ENCODE results near the gene DMC1.
A peak's percentile ranks its signal among the peaks of the same experiment; 100 is the strongest.

Gene DMC1

DNA sequence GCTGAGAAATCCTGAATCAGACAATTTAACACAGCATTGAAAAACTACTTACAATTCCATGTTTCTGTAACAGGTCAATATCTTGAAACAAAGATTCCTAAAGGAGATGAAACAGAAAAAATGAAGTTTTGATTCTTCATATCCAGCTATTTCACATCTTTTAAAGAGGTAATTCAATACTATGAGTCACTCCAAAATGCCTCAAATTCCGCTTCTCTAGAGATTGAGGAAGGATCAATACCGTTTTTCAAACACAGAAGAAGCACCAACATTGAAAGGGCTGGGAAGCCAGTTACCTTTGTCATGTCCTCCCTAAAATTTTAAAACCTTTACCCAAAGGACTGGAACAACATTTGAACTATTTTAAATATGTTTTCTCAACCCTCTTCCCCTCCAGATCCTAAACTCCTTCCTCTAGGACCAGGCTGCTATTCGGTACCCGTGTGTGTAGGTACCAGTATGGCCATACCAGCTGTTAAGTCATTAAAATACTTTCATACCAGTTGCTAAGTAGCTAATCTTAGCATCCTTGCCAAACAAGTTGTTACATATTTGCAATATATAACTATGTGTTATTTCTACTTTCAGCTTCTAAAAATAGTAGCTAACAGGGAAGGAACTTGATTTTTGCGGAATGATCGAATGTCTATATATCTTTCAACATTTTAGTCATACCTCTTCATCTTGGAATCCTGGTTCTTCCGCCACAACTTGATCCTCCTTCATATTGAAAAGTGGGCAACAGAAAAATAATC, 2.3 kb downstream of the DMC1 start:
- peak in 1 of 2 experiments; percentile 33 for DNase-seq (ENCODE audit: low read depth in 2 of 2)

- DNase-seq (ENCODE audit: low read depth in 2 of 2) = no peak
Observed at GRCh38 chr22:38566726-38567504, 3.1 kb downstream of the DMC1 start.

DNA sequence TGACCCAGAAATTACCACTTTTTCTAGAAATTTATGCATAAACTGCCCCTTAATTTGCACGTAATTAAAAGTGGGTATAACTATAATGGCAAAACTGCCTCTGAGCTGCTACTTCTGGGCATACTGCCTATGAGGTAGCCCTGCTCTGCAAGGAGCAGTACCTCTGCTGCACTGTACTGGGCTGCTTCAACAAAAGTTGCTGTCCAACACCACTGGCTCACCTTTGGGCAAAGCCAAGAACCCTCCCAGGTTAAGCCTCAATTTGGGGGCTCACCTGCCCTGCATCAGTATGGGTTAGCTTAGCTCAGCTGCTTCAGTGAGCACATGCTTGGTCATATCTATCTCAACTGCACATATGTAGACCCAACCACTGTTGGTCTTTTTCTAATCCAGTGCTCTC, 4.5 kb downstream of the DMC1 start:
- DNase-seq (ENCODE audit: low read depth in 2 of 2) = no peak

DNA sequence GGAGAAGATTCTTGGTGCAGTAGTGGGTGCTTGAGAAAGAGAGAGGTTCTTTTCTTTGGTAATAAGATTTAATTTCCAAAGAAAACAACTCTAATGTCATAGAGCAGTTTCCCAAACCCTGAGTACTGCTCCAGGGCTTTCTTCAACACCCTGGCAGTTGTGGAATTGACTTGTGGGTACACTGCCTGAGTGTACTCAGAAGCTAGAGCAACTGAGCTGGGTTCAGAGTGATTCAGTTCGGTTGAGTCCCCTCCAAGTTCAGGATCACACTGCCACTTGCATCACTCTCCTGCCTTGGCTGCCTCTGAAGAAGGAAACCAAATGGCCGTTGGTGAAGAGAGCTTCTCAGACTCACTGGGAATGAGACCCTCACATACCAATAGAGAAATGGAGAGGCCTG, 5.3 kb downstream of the DMC1 start:
- DNase-seq (ENCODE audit: low read depth in 2 of 2) = no peak

DNA sequence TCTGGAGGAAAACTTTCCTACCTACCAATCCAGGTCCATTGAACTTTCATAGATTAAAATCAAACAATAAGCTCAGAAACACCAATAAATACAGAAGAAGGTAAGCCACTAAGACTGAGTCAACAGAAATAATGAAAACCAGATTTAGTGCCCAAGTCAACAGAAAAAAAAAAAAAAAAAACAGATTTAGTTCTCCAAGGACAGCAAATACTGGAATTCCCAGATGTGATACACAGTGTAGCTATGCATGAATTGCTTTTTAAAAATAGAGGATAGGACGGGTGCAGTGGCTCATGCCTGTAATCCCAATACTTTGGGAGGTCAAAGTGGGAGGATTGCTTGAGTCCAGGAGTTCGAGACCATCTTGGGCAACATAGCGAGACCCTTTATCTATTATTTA, 15.7 kb downstream of the DMC1 start:
- peak; percentile 65 to 68 for DNase-seq (ENCODE audit: low read depth in 2 of 2)

- DNase-seq (ENCODE audit: low read depth in 2 of 2) = no peak
Observed at GRCh38 chr22:38549101-38549894, 20.7 kb downstream of the DMC1 start.

DNA sequence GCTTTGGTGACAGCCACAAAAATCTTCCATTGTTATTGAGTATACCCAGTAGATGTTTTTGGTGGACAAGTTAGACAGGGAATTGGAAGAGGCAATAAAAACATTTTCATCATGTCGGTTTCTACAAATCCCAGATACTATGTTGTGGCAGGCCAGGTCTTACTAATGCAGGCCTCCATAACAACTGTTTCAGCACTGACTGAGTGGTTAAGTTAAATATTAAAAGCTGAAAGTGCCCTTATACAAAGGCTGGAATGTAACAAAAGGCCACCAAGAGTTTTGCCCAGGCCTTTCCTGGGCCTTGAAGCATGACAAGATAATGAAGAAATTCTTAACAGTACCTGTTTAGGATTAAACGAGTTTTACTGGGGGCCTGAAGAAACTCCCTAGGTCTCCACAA, 29.3 kb downstream of the DMC1 start:
- no peak for DNase-seq (ENCODE audit: low read depth in 2 of 2)

GRCh38 chr22:38531251-38531938, 38.6 kb downstream of the DMC1 start:
- no peak for DNase-seq (ENCODE audit: low read depth in 2 of 2)

DNA sequence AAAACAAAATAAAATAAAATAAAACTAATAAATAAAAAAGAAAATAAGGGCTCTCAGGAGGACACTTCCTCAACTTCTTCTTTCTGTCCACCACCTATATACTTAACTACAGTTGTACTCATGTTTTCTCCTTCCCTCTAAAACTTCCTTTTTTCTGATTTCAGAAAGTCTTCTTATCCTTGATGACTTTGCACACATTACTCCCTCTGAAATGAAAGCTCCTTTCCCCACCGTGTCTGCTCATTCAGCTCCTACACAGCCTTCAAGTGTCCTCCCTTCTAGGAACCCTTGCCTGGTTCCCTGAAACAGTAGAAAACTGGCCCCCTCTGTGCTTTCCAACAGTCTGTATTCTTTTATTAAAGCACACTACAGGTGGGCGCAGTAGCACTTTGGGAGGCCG, 45.6 kb downstream of the DMC1 start:
- no peak for DNase-seq (ENCODE audit: low read depth in 2 of 2)

DNA sequence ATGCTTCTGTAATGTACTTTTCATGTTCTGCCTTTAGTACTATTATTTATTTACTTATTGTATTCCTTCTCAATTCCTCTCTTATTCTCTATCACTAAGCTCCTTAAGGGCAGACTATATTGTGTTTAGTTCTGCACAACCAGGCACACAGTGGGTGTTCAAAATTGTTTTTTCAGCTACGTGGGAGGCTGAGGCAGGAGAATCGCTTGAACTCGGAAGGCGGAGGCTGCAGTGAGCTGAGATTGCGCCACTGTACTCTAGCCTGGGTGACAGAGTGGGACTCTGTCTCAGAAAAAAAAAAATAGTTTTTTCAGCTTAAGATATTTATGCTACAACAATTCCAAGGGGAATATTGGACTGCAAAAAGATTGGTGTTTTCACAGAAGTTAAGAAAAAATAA, 46.5 kb downstream of the DMC1 start:
- no peak for DNase-seq (ENCODE audit: low read depth in 2 of 2)

DNA sequence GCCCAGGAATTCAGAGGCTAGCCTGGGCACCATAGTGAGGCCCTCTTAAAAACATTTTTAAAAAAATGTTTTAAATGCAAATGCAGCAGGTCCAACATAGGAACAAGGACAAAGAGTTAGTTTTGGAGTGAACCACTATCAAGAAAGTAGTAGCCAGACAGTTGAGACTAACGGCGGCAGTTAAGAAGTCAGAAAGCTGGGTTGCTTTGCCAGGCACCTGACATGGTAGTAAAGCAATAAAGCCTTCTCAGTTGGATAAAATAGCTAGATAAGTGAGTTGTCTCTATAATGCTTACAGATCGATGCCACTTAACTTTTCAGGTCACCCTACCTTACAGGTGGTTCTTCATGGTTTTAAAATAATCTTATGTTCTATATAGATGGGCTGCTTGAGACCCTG, 47.0 kb downstream of the DMC1 start:
- DNase-seq (ENCODE audit: low read depth in 2 of 2) = no peak

GRCh38 chr22:38519453-38520250, 50.3 kb downstream of the DMC1 start:
- DNase-seq (ENCODE audit: low read depth in 2 of 2) = no peak

DNA sequence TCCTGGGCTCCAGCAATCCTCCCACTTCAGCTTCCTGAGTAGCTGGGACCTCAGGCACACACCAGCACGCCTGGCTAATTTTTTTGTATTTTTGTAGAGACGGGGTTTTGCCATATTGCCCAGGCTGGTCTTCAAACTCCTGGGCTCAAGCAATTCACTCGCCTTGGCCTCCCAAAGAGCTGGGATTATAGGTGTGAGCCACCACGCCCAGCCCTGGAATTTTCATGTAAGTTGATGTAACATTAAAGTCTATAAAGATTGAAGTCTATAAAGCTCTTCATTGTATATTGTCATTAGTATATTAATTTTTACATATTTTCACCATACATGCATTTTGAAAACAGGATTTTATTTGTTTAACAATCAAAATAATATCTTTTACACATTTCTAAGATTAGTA, 51.4 kb downstream of the DMC1 start:
- no peak for DNase-seq (ENCODE audit: low read depth in 2 of 2)

- DNase-seq (ENCODE audit: low read depth in 2 of 2) = no peak
Observed at GRCh38 chr22:38513063-38513462, 56.9 kb downstream of the DMC1 start.

DNA sequence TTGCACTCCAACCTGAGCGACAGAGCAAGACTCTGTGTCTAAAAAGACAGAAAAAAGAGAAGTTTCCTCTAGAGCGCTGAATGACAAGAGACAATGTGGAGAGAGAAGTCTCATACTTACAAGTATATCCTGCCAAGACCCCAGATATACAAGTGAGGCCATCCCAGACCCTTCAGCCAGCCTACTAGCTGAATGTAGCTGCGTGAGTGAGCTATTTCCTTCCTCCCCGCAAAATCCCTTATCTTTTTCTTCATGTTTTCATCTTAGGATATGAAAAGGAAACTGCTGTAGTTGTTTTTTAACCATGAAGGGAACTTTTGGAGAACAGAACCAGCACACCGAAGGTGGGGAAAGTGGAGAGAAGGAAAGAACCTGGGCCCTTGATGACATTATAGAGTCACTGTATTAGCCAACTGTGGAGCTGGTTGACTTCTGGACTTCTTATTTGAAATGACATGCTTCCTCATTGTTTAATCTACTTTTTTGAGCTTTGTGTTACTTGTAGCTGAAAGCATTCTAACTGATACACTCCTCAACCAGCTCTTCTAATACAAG, 59.5 kb downstream of the DMC1 start:
- no peak for DNase-seq (ENCODE audit: low read depth in 2 of 2)

DNA sequence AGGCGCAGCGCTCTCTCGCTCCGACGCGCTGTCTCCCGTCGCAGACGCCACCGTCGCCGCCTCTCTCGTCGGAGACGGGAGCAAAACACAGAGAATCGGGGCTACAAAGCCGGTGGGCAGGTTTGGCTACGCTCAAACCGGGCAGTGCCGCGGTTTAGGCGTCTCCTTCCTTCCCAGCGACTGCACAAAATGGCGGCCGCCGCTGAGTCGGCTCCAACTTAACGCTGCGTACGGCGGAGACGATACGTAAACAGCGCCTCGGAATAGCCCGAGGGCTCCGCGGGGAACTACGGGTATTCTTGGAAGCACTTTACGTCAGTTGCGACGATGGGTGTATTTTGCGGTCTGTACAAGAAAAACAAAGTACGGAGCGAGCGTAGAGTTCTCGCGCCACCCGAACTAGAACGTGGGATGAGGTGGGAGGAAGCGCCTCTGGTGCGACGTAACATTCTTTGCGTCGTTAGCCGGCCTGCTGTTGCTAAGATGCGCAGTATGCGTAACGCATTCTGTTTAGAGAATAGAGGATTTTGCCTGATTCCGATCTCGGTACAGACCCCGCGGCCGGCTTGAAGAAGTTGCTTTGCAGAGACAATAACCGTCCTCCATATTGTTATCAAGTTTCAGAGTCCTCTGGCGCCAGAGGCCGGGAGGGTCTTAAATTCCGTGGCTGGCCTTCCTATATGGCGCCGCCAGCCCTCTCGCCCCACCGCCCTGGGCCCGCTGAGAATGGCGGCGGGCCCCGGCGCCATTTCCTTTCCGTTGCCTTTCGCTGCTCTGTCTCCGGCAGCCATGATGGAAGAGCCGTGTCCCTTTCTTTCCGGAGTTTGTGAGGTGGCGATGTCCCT, 63.6 kb downstream of the DMC1 start, which contains the start of gene DDX17:
Gene DDX17 (minus strand): TSS at position 194 of the 845 bp plus-strand sequence.
- DNase-seq (ENCODE audit: low read depth in 2 of 2) = peak; percentile 91

DNA sequence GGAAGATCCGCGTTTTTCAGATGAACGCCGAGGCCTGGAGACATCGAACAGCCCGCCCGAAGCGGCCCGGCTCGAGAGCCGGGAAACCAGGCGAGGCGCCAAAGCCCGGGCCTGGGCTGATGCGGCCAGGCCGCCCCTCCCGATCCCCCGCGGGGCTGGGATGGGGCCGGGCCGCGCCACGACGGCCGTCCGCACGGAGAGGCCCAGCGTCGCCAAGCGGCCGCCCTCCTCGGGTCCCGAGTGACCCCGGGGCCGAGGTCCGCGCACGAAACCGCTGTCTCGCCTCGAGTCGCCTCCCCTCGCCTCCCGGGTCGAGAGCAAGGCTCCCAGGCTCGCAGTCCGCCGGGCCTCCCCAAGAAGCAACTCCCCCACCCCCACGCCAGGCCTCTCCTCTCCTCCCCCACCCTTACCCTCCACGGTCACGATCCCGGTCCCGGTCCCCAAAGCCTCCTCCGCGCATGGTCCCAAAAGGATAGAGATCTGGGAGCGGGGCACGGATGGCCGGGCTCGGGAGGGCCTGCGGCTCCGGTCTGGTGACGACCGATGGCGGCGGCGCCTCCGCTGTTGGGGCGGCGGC, 64.4 kb downstream of the DMC1 start:
- DNase-seq (ENCODE audit: low read depth in 2 of 2) = peak in 1 of 2 experiments; percentile 20

DNA sequence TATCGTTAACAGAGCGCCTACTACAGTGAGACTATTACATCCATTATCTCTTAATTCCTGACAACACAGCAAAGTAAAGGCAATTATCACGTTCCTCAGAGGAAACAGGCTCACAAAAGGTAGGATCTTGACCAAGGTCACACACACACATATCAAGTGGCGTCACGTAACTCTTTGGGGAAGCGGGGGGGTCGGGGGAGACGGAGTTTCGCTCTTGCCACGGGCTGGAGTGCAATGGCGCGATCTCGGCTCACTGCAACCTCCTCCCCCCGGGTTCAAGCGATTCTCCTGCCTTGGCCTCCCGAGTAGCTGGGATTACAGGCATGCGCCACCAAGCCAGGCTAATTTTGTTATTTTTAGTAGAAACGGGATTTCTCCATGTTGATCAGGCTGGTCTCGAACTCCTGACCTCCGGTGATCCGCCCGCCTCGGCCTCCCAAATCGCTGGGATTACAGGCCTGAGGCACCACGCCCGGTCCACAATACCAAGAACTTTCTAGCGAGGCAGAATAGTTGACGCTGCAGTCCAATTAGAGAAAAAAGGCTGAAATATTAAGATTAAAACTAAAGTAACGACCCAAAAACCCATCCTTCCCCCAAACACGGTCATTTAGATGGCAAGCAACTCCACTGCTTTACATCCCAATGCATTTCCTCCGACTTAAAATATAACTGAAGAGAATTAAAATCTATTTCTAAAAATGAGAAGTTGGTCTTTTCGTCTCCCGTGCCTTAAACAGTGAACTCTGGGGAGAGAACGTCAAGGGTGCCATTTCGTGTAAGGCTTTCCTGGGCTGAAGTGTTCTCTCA, 65.0 kb downstream of the DMC1 start:
- DNase-seq (ENCODE audit: low read depth in 2 of 2) = no peak

All from fibroblast of skin of left quadriceps (primary cell).